Neural cell (in vitro differentiated cells): ENCODE results near the gene SLC17A7. TPM values are rescaled to one million over a fixed set of nuclear protein-coding genes. Genes with fewer than 3 reads are reported as not detected.

Experiments
- H2AFZ ChIP-seq: fragments of 200-600, 300-800 bp; sonication (generic), shearing (Covaris generic); 2 replicates; pipeline ENCODE4 v1.6.0; 2014; ENCODE audit warnings: low read depth, mild to moderate bottlenecking, antibody characterized with exemption, low read length, moderate library complexity
- H3F3A ChIP-seq: fragments of 200-600 bp; shearing (Covaris generic); 2 replicates; pipeline ENCODE4 v1.6.1; 2016; ENCODE audit warnings: mild to moderate bottlenecking, moderate library complexity, mixed read lengths, antibody characterized with exemption, low read length; ENCODE audit not compliant: insufficient read depth, poor library complexity, severe bottlenecking
- H3K27ac ChIP-seq: fragments of 200-600, 300-800 bp; sonication (generic), shearing (Covaris generic); 2 replicates; pipeline ENCODE4 v1.5.1; 2014; ENCODE audit warnings: mild to moderate bottlenecking, low read length, moderate library complexity
- H3K27me3 ChIP-seq: fragments of 300-800, 200-600 bp; sonication (generic), shearing (Covaris generic); 2 replicates; pipeline ENCODE4 v1.6.0; 2014; ENCODE audit warnings: mild to moderate bottlenecking, low read depth, low read length, moderate library complexity; ENCODE audit not compliant: insufficient read depth
- H3K36me3 ChIP-seq: fragments of 300-800, 200-600 bp; sonication (generic), shearing (Covaris generic); 2 replicates; pipeline ENCODE4 v1.5.1; 2014; ENCODE audit warnings: mild to moderate bottlenecking, antibody characterized with exemption, low read length, moderate library complexity; ENCODE audit not compliant: insufficient read depth
- H3K4me2 ChIP-seq: fragments of 300-800, 200-600 bp; sonication (generic), shearing (Covaris generic); 2 replicates; pipeline ENCODE4 v1.6.0; 2014; ENCODE audit warnings: mild to moderate bottlenecking, low read length
- H3K4me3 ChIP-seq: fragments of 300-800, 200-600 bp; sonication (generic), shearing (Covaris generic); 2 replicates; pipeline ENCODE4 v1.5.1; 2014; ENCODE audit warnings: mild to moderate bottlenecking, low read length, moderate library complexity
- H3K79me2 ChIP-seq: fragments of 200-600 bp; shearing (Covaris generic); replicated peaks from 2 replicates; pipeline ENCODE4 v1.6.0; 2014; ENCODE audit warnings: mild to moderate bottlenecking, low read length, moderate library complexity; ENCODE audit not compliant: insufficient read depth
- H3K9ac ChIP-seq: fragments of 300-800, 200-600 bp; sonication (generic), shearing (Covaris generic); 2 replicates; pipeline ENCODE4 v1.6.1; 2016; ENCODE audit warnings: mild to moderate bottlenecking, low read length, mixed read lengths
- H3K9me2 ChIP-seq: fragments of 200-600 bp; shearing (Covaris generic); 2 replicates; pipeline ENCODE4 v1.6.1; 2016; ENCODE audit warnings: mild to moderate bottlenecking, low read length, mixed read lengths; ENCODE audit not compliant: insufficient read depth
- H3K9me3 ChIP-seq: fragments of 200-600, 300-800 bp; sonication (generic), shearing (Covaris generic); 2 replicates; pipeline ENCODE4 v1.6.1; 2016; ENCODE audit warnings: mild to moderate bottlenecking, mixed run types, low read length, moderate library complexity, mixed read lengths
- H4K20me1 ChIP-seq: fragments of 200-600 bp; shearing (Covaris generic); 2 replicates; pipeline ENCODE4 v1.6.1; 2016; ENCODE audit warnings: mild to moderate bottlenecking, mixed run types; ENCODE audit not compliant: insufficient read depth
- CTCF ChIP-seq: fragments of 450-650 bp; IDR thresholded peaks from 2 replicates; pipeline ENCODE4 v1.5.1; 2014; ENCODE audit warnings: antibody characterized with exemption, mild to moderate bottlenecking, moderate library complexity; ENCODE audit not compliant: poor library complexity, severe bottlenecking
- EP300 ChIP-seq: fragments of 450-650 bp; conservative IDR thresholded peaks from 2 replicates; pipeline ENCODE4 v1.6.1; 2014; ENCODE audit warnings: antibody characterized with exemption, mild to moderate bottlenecking, moderate library complexity; ENCODE audit not compliant: poor library complexity, severe bottlenecking
- EZH2 ChIP-seq: fragments of 200-600, 300-800 bp; shearing (Covaris generic), sonication (generic); IDR thresholded peaks from 2 replicates; pipeline ENCODE4 v1.6.1; 2014; ENCODE audit warnings: antibody characterized with exemption, low read length, borderline replicate concordance, mild to moderate bottlenecking; ENCODE audit not compliant: insufficient read depth, poor library complexity, severe bottlenecking
- MXI1 ChIP-seq: fragments of 450-650 bp; conservative IDR thresholded peaks from 2 replicates; pipeline ENCODE4 v1.6.1; 2014; ENCODE audit warnings: antibody characterized with exemption, mild to moderate bottlenecking; ENCODE audit not compliant: poor library complexity, severe bottlenecking
- POLR2AphosphoS5 ChIP-seq: IDR thresholded peaks from 2 replicates; pipeline ENCODE4 v1.6.1; 2012
- RAD21 ChIP-seq: fragments of 450-650 bp; conservative IDR thresholded peaks from 2 replicates; pipeline ENCODE4 v1.6.1; 2014; ENCODE audit warnings: antibody characterized with exemption, mild to moderate bottlenecking, moderate library complexity
- REST ChIP-seq: IDR thresholded peaks from 2 replicates; pipeline ENCODE4 v1.6.1; 2012; ENCODE audit warnings: borderline replicate concordance
- SMC3 ChIP-seq: fragments of 450-650 bp; conservative IDR thresholded peaks from 2 replicates; pipeline ENCODE4 v1.6.1; 2014; ENCODE audit warnings: antibody characterized with exemption, mild to moderate bottlenecking, moderate library complexity; ENCODE audit not compliant: poor library complexity
- TAF1 ChIP-seq: IDR thresholded peaks from 2 replicates; pipeline ENCODE4 v1.6.1; 2012; ENCODE audit warnings: low read depth
- polyA plus RNA-seq: library from polyadenylated mRNA; depleted of rRNA; stranded (reverse); fragments of >200 nt; gene quantifications from 2 replicates; pipeline ENCODE4 v1.2.3, GENCODE V29; 2014

The SLC17A7 gene
- polyA plus RNA-seq, 1 donor from 2014 or later: 0.07 TPM

DNA sequence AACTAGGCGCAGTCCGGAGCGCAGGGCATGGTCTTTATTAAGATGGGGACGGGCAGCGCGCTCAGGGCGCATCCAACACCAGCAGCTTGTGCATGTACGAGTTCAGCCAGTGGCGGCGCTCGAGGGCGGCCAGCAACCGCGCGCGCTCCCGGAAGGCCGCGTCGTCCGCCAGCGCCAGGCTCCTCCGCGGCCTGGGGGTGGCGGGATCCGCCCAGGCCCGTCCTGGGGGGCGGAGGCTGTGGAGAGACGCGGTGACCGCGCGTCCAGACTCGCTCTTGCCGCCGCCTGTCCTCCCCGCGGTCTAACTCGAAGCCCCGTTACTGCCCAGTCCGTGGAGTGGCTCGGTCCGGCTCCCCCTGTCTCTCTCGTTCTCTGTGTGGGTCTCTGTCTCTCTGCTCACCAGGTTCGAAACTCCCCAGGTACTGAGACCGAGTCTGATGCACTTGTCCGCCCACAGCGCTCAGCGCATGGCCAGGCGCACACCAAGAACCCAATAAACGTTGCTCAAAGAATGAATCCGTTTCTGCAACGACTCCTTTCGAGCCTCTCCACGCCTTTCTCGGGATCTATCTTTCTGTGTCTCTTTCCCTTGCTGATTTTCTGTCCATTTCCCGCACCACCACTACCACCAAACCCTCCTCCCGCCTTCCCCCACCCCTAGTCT lies 18.8 kb downstream of the SLC17A7 start:
- Histone ChIP-seq H3K79me2 (no peaks in the 10 kb centered on the region), H2AFZ (no peak overlapping the region), H3K27ac (no peak overlapping the region), H3F3A (no peaks in the 10 kb centered on the region), H3K4me3 (peak overlapping the region; percentile 62), H4K20me1 (no peaks in the 10 kb centered on the region), H3K27me3 (peaks cover 77% of the 10 kb centered on the region), H3K9ac (peak overlapping the region; percentile 42), H3K9me2 (no peaks in the 10 kb centered on the region), H3K36me3 (no peaks in the 10 kb centered on the region), H3K9me3 (no peaks in the 10 kb centered on the region), H3K4me2 (peak overlapping the region; percentile 39)
- TF ChIP-seq CTCF (peak; percentile 76), MXI1 (no peak), TAF1 (no peak), RAD21 (peak; percentile 29), EZH2 (no peak), REST (no peak), EP300 (no peak)

- Histone ChIP-seq H3K27me3 (peaks cover 71% of the 10 kb centered on the region), H3K27ac (no peak overlapping the region), H3K4me2 (no peak overlapping the region), H3K9ac (no peak overlapping the region), H3K9me2 (no peaks in the 10 kb centered on the region), H2AFZ (no peak overlapping the region), H4K20me1 (no peaks in the 10 kb centered on the region), H3K9me3 (no peaks in the 10 kb centered on the region), H3K36me3 (no peaks in the 10 kb centered on the region), H3K79me2 (no peaks in the 10 kb centered on the region), H3F3A (no peaks in the 10 kb centered on the region), H3K4me3 (no peak overlapping the region)
- TF ChIP-seq RAD21 (no peak), TAF1 (no peak), CTCF (no peak), SMC3 (no peak), EP300 (no peak), POLR2AphosphoS5 (no peak), EZH2 (no peak), REST (no peak), MXI1 (no peak)
Measured at GRCh38 chr19:49421878-49422202, 19.5 kb downstream of the SLC17A7 start.
